Breast epithelium (tissue), 3 donors: Measurements from ENCODE around the gene NEURL3.
A peak's percentile ranks its signal among the peaks of the same experiment; 100 is the strongest.

ENCODE experiments used
- POLR2A ChIP-seq: fragments of 450-650 bp; IDR thresholded peaks from one replicate; pipeline ENCODE4 v1.6.1; 2016; ENCODE audit warnings: antibody characterized with exemption, mild to moderate bottlenecking, moderate library complexity
- POLR2AphosphoS5 ChIP-seq, 3 donors: sonication (generic); formaldehyde crosslinking; IDR thresholded peaks; one replicate each; pipeline ENCODE4 v1.6.1; 2017; ENCODE audit warnings: antibody characterized with exemption in 3 of 3
- TF ChIP-seq, protein P1 (sequence below), 3 donors: fragments of 450-650 bp; IDR thresholded peaks; one replicate each; pipeline ENCODE4 v1.5.1; 2016 to 2017; ENCODE audit warnings: antibody characterized with exemption in 3 of 3, mild to moderate bottlenecking in 3 of 3, moderate library complexity in 3 of 3

DNA sequence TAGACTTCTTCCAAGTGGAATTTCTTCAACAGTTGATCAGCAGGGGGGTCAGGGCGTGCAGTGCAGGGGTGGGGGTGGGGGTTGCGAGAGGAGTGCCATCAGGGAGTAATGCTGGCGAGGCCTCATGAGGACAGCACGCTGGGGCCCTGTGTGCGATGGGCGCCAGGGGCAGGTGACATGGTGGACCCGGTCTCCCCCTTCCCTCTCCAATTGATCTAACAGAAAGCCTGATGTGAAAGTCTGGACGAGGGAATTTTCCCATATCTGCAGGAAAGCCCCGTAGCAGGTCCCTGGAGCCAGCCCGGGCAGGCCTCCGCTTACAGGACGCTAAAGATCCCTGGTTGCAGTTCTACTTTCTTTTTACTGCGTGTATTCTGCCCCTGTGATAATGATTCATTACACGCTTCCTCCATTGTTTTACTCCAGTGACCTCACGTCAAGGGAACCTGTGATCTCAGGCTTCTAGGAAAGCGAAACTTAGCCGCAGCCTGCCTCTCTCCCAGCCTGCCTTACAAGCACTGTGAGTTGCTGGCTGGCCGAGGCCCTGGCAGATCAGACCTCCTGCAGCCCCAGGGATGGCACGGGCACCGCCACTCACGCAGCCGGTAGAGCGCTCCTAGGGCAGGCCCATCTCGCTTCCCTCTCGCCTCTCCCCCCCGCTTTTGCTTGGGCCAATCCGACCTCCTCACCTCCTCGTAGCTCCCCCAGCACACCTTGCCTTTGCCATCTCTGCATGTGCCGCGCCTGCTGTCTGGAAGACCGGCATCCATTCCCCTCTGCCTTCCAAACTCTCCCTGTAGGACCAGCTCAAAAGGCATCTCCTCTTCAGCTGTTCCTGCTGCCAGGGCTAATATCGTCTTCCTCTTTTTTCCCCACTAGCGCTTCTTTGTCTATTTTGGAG lies 19.2 kb downstream of the NEURL3 start:
- TF ChIP-seq, protein P1, sequence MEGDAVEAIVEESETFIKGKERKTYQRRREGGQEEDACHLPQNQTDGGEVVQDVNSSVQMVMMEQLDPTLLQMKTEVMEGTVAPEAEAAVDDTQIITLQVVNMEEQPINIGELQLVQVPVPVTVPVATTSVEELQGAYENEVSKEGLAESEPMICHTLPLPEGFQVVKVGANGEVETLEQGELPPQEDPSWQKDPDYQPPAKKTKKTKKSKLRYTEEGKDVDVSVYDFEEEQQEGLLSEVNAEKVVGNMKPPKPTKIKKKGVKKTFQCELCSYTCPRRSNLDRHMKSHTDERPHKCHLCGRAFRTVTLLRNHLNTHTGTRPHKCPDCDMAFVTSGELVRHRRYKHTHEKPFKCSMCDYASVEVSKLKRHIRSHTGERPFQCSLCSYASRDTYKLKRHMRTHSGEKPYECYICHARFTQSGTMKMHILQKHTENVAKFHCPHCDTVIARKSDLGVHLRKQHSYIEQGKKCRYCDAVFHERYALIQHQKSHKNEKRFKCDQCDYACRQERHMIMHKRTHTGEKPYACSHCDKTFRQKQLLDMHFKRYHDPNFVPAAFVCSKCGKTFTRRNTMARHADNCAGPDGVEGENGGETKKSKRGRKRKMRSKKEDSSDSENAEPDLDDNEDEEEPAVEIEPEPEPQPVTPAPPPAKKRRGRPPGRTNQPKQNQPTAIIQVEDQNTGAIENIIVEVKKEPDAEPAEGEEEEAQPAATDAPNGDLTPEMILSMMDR (IDR thresholded peaks at IDR 0.05) = no peak
- no peak for TF ChIP-seq POLR2A
- peak in 2 of 3 donors; percentile 34 to 65 for TF ChIP-seq POLR2AphosphoS5 (IDR thresholded peaks at IDR 0.05)
